HG02571 (cell line): ENCODE data around the gene COL6A1.

Source experiments
- ATAC-seq: cut with Tn5 transposase; IDR thresholded peaks from one replicate; pipeline ENCODE4 v1.9.1; 2021; ENCODE audit warnings: mild to moderate bottlenecking, moderate library complexity; ENCODE audit not compliant: unreplicated experiment

Gene COL6A1

DNA sequence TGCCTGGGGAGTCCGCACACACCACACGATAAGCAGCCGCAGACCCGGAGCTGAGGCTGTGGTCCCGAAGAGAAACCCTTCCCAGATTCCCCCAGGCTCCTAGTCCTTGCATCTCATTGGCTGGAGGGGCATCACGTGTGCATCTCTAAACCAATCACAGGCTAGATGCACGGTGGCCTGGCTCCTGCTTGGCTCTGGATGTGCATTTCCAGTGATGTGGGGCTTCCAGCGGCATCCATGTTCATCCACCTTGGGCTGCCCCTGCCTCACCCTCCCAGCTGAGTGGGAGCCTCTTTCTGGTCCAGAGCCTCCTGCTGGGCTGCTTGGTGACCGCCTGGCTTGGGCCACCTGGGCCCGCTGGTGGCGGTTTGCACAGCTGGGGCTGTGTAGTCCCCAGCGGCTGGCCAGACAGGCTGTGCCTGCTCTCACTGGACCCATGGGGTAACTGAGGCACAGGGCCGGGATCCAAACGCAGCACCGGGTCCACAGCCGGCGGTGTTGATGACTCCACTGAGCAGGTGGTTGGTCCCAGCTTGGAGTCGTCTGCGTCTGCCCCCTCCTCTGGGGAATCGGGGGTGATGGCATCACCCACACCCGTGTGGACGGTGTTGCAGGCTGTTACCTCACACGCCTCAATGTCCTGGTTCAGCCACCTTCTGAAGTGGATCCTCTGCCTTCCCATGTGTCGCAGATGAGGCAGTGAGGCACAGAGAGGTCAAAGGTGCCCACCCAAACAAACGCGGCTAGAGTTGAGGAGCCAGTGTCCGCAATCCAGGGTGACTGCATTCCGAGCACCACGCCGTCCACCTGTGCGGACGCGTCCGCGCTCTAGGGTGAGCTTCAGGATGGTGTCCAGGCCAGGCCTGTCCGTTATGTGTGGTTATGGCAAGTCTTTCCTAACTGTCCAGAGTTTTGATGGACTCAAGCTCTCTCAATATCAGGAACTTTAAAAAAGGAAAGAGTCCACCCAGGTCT lies 41.3 kb downstream of the COL6A1 start:
- no peak for ATAC-seq

GRCh38 chr21:46023555-46023954 lies 42.0 kb downstream of the COL6A1 start:
- no peak for ATAC-seq

DNA sequence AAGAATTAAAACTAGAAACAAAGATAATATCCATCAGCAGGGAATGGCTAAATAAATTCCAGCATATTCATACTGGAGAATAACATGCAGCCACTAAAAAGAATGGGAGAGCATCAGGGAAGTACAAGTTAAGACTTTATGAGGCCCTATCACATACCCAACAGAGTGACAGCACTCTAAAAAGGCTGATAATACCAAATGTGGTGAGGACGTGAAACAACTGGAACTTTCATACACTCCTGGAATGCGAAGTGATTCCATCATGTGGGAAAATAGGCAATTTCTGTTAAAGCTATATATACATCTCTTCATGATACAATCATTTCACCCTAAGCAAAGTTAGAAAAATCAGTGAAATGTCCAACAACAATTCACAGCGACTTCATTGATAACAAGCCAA lies 42.6 kb downstream of the COL6A1 start:
- no peak for ATAC-seq

DNA sequence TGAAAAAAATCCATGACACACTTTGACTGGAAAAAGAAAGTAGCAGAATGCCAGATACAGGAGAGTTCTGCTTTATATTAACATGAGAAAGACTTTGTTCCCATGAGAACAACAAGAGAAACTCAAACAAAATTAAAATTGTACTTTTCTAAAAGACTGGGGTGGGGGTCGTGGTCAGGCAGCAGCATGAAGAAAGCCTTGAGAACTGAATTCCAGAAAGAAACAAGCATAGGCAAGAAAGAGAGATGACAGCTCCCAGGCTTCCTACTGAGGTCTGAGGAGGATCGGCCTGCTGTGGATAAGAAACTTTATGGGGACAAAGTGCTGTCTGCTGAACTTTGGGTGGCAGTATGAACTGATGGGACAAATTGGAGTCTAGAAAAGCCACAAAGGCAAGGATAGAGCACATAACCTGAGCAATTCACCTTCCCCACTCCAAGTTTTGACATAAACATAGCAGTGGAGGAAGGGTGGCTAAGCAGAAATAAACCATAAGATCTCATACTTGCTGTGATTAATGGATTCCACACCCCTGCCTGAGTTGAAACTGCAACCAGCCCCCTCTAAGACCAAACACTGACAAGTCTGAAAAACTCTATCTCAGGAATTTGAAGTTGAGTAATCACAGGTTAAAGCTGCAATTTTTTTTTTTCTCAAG lies 43.7 kb downstream of the COL6A1 start:
- ATAC-seq = no peak

GRCh38 chr21:46027851-46028493 lies 46.4 kb downstream of the COL6A1 start:
- ATAC-seq = no peak

DNA sequence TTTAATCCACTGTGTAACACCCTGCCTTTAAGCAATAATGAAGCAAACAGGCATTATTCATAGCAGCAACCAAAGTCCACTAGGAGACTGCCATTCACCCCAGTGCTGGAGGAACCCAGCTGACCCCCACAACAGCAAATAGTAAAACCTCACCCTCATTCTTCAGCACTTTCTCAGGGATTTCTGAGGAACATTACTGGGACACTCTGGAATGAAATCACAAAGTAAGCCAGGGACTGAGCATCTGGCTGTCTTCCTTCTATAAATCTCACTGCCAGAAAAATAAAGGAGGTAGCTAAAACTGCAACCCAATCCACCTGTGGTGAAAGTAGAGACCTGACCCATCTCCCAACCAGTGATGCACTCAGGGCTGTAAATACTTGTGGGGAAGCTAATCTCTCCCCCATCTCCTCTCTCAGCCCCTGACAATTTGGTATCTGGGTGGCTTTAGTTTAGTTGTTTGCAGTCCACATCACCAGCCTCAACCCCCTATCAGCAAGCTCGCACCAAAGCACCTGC lies 47.1 kb downstream of the COL6A1 start:
- no peak for ATAC-seq

DNA sequence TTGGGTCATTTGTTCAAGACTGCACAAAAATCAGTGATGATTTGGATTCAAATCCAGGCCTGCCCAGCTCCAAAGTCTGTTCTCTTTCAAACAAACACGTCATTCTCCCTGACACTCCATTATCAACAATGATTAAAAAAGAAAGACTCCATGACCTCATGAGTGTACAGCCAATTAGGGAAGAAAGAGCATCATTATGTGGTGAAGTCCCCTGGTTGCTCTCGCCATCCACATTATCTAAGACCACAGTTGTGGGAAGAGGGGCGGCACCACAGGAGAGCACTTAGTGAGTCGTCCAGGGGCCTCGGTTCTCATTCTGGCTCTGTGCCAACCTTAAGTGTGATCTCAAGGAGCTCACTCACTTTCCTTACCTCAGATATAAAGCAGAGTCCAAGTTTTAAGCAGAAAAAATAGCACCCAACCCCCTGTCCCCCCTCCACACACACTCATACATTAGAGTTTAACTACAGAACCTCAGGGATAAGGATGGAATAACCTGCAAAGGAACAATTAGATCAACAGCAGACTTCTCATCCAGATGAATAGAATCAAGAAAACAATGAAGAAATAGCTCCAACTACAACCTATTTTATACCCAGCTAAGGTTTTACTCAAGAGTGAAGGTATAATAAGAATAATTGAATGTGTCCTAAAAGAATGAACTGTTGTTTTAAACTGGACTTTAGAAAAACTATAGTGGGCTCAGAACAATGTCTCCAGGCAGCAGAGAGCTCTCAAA lies 47.8 kb downstream of the COL6A1 start:
- no peak for ATAC-seq

DNA sequence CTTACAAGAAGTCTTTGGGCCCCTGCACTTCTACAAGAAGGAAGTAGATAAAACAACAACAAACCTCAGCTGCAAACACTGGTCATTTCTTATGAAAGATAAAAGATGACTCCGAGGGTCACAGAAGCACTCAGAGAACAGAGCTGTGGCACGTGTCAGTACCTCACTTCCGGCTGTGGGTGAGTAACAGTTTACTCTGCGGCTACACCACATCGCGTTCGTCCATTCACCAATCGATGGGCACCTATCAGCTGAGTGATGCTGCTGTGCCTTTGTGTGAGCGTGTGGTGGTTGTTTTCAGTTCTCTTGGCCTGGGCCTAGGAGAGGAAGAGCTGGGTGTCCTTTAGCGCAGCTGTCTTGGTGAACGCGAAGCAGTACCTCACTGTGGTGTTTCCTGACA lies 49.9 kb downstream of the COL6A1 start:
- ATAC-seq = no peak

DNA sequence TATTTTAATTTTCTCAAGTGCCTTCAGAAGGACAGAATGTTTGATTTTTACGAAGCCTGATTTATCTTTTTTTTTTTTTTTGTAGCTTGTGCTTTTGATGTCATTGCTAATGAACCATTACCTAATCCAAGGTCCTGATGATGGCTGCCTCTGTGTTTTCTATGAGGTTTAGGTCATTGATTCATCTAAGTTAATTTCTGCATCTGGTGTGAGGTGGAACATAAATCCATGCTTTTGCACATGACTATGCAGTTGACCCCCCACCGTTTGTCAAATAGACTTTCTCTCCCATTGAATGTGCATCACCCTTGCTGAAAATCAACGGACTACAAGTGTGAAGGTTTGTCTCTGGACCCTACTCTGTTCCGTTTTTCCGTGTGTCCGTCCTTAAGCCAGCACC lies 50.5 kb downstream of the COL6A1 start:
- no peak for ATAC-seq

DNA sequence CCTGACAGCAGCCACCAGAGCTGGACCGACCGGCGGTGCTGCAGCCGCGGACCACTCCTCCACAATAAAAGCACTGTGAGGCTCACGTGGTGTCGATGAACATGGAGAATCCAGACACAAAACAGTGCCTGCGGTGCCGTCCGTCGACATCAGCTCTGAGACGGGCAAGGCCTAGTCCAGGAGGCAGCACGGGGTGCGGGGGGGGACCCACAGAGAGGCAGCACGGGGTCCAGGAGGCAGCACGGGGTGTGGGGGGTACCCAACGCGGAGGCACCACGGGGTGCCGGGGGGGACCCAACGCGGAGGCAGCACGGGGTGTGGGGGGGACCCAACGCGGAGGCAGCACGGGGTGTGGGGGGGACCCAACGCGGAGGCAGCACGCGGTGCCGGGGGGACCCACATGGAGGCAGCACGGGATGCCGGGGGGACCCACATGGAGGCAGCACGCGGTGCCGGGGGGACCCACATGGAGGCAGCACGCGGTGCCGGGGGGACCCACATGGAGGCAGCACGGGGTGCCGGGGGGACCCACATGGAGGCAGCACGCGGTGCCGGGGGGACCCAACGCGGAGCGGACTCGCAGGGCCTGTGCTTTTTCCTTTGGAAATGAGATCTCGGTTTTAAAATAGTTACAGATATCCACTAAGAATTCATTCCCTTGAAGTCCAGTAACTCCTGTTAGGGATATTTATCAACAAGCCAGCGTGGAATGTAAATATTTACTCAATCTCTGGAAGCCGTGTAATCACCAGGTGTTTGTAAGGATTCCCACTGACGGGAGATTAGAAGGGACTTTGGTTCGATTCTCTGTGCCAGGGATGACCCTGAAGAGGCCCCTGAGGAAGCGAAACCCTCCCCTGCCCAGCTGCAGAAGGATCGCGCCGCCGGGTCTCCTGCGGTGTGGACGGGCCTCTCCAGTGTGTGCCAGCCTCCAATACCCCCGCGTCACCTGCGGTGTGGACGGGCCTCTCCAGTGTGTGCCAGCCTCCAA lies 52.1 kb downstream of the COL6A1 start:
- no peak for ATAC-seq

- no peak for ATAC-seq
These were observed 54.5 kb downstream of the COL6A1 start for GRCh38 chr21:46035809-46036695.

DNA sequence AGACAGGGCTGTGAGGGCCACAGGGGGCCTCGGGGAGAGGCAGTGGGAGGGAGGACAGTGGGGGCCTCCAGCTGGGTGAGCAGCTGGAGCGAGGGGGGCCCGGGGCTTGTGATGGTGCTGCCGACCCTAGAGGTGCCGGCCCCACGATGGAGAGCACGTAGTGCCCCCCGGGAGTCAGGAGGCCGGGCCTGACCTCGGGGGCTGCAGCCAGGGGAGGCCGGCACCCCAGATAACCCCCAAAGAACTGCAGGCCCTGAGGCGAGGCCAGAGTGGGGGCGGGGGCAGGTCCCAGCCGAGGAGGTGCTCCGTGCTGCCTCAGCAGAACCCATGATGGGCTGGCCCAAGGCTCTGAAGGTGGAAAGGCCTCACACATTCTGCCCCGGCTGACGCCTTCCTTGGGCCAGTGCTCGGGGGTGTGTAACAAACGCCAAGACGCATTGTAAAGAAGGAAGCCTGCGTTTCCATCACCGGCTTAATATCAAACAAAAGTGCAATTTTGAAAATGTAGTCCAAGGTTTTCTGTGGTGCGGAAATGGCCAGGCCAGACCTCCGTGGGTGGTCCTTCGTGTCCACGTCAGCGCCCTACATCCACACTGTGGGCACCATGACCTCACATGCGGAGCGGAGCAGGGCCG lies 55.2 kb downstream of the COL6A1 start:
- no peak for ATAC-seq

- no peak for ATAC-seq
These were observed 56.1 kb downstream of the COL6A1 start for GRCh38 chr21:46037331-46038325.

DNA sequence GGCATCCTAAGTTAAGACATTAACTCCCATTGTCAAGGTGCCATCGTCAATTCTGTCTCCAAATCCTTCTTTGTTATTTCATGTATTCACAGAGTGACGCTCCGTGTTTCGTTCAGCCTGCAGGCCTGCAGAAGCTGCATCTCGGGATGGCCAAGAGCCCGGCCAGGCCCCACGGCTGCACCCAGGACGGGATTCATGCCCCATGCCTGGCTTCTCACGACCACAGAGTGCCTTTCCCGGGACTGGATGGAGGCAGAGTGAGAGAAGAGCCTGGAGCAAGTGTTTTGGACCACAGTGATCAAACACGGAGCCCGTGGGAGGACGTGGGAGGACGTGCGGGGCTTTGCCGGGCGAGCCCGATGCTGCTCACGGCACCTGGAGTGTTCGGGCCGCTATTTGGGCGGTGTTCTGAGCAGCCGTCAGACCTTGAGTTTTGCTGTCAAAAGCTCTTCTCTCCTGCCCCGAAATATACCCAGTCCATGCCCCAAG lies 56.8 kb downstream of the COL6A1 start:
- no peak for ATAC-seq

DNA sequence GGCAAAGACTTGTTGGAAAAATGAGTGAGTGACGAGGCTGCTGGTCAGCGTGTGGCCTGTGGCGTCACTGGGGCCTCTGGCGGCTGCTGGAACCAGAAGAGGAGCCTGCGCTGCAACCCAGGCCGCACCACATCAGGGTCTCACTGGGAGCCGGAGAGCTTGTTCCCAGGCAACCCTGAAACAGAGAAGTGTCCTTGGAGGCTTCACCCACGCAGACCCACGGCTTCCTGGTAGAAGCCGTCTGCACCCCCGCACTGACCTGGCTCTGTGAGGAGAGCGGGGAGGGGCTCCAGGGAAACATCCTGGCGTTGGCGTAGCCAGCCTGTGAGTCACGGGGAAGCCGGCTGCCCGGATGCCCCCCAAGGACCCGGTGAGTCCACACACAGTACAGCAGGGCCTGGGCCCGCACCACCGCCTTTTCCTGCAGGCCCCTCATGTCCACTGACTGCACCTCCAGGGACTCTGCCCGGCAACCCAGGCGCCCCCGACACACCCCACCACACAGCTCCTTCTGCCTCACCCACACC lies 57.4 kb downstream of the COL6A1 start:
- no peak for ATAC-seq

GRCh38 chr21:46039891-46040660 lies 58.5 kb downstream of the COL6A1 start:
- no peak for ATAC-seq
